GM12873 (cell line): ENCODE data around the gene EGLN3.

Experiments
- TF ChIP-seq, protein P1 (sequence below): IDR thresholded peaks from 2 replicates; pipeline ENCODE4 v1.5.1; 2012; ENCODE audit warnings: low read depth, mild to moderate bottlenecking, moderate library complexity, low read length, control low read depth; ENCODE audit not compliant: insufficient read depth; ENCODE audit errors: missing control alignments

Gene EGLN3

GRCh38 chr14:33941718-33942117 lies 9.2 kb downstream of the EGLN3 start:
- TF ChIP-seq, protein P1, sequence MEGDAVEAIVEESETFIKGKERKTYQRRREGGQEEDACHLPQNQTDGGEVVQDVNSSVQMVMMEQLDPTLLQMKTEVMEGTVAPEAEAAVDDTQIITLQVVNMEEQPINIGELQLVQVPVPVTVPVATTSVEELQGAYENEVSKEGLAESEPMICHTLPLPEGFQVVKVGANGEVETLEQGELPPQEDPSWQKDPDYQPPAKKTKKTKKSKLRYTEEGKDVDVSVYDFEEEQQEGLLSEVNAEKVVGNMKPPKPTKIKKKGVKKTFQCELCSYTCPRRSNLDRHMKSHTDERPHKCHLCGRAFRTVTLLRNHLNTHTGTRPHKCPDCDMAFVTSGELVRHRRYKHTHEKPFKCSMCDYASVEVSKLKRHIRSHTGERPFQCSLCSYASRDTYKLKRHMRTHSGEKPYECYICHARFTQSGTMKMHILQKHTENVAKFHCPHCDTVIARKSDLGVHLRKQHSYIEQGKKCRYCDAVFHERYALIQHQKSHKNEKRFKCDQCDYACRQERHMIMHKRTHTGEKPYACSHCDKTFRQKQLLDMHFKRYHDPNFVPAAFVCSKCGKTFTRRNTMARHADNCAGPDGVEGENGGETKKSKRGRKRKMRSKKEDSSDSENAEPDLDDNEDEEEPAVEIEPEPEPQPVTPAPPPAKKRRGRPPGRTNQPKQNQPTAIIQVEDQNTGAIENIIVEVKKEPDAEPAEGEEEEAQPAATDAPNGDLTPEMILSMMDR, result peak; percentile 4

DNA sequence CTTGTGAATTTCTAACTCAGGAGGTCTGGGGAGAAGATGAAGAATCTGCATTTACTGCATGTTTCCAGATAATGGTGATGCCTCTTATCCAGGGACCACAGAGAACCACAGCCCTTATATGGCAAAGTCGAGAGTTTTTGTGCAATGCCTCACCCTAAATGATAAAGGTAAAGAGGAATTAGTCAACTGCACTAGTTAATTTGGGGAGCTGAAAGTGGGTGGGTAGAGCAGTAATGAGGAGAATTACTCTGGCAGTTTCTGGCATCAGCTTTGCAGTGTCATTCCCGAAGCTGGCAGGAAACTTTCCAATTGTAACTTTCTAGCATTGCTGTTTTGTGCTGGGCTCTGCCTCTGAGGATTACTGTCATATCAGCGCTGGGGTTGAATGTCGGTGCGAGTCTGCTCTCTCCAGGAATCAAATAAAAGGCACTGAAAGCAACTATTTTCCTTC lies 10.3 kb downstream of the EGLN3 start:
- TF ChIP-seq, protein P1, result no peak

DNA sequence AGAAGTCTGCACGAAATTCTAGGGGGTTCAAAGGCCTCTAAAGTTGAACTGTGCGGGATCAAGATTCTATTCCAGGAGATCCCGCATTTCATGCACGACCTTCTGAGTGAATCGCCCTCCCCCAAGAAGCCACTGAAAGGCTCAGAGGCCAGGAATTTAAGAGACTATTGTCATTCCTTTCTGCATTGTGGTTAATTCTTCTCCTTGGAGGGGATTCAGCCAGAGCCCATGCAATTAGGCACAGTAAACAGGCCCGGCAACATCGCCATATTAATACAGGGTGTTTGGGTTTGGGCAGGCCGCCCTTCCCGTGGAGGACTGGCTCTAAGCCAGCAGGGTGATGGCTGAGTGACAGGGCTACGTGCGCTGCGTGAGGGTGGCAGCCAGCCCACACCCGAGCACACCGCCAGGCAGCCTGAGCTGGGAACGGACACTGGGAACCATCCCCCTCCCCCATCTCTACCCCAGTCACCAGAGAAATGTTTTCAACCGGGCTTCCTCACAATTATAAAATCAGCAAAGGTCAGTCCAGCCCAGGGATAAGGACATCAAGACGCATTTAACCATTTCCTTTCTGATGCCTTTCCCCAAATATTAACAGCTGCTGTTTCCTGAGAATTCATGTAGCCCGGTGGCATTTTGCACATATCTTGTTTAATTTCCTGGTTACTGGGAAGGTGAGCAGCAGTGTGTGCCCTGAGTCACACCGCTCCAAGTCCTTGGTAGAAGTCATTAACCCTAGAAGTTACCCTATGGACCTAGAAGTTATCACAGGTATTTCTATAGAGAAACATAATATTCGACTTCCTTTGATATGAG lies 12.5 kb downstream of the EGLN3 start:
- TF ChIP-seq, protein P1, result no peak

DNA sequence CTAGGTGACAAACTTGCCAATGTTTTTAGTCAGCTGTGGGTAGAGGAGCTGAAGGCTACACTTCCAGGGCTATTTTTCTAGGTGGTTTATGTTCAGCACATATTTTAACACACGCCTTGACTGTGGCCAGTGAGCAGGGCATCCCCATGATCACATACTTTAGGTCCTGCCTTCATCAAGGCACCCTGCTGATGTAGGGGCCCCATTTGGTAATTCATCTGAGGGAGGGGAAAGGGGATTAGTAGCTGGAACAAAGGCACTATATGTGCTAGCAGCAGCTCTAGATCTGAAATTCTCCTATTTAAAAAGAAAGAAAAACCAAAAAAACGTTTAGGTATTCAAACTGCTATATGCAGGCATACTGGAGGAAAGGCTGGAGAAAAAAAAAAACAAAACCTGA lies 14.5 kb downstream of the EGLN3 start:
- TF ChIP-seq, protein P1, result no peak

DNA sequence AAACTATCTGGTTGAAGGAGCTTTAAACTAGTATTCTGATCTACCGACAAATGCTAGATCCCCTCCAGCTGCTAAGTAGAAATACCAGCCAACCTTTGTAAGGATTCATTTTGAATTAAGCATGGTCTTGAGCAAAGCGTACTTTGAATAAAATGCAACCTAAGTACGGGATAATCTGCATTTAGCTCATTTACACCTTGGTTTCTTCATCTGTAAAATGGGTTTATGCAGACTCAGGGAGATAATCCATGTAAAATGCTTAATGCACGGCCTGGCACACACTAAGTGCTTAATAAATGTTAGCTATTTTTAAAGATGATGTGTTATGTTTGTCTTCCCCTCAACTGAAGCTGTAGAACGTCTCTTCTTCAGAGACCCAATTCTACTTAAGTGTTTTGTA lies 15.9 kb downstream of the EGLN3 start:
- TF ChIP-seq, protein P1, result no peak

- TF ChIP-seq, protein P1, result no peak
Observed at GRCh38 chr14:33934043-33934750, 16.7 kb downstream of the EGLN3 start.

DNA sequence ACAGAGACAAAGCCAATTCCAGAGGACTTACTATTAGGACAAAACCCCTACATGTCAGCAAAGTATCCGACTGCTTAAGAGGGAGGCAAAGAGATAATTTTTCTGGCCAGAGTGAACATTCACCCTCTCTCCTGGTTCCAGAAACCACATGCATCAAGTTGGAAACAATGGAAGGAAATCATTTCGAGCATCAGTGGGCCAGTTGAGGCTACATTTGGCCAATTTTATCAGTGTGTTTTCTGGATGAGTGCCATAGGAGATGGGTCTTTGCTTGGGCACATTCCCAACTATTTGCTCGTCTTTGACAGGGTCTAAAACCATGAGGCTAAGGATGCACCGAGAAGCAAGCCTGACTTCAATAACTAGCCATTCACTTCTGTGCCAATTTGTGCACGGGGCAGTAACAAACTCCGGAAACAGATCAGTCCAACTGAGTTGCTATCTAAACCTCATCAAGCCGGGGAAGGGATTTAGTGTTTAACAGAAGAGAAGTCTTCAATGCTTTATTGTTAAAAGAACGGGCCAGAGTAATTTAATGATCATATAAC lies 17.4 kb downstream of the EGLN3 start:
- TF ChIP-seq, protein P1, result no peak
